Activated CD4-positive, alpha-beta T cell treated with anti-CD3 and anti-CD28 coated beads, Interleukin-2, amount 10 ng/mL, durations not matched to agents 7 days and 5 days (primary cell): ENCODE results near the gene TPX2. TPM values are rescaled to one million over a fixed set of nuclear protein-coding genes. Genes with fewer than 3 reads are reported as not detected.
A peak's percentile ranks its signal among the peaks of the same experiment; 100 is the strongest.
"Not testable (repeated sequence)": the region's sequence is repeated elsewhere in the genome, so short reads cannot be mapped to it uniquely, and the experiment has no call there.

ENCODE experiments used
- CTCF ChIA-PET: fragments of 350-600 bp; sonication (Branson Sonifier 250); formaldehyde crosslinking; loops from one replicate; lab custom pipeline; 2021; ENCODE audit warnings: antibody characterized with exemption; lab: Charles Lee
- POLR2A ChIA-PET: fragments of 350-600 bp; sonication (Branson Sonifier 250); formaldehyde crosslinking; loops from one replicate; lab custom pipeline; 2021; ENCODE audit warnings: antibody characterized with exemption; lab: Charles Lee
- DNase-seq: peaks from one replicate; pipeline ENCODE4 v3.0.0-alpha.2; 2020
- H3K27ac Mint-ChIP-seq: one replicate; pipeline ENCODE4 v1.8.0; 2021; ENCODE audit warnings: mild to moderate bottlenecking, moderate library complexity, mixed read lengths
- H3K27me3 Mint-ChIP-seq: one replicate; pipeline ENCODE4 v1.8.0; 2021; ENCODE audit warnings: mixed read lengths
- H3K36me3 Mint-ChIP-seq: one replicate; pipeline ENCODE4 v1.8.0; 2021; ENCODE audit warnings: low read depth, mixed read lengths
- H3K4me1 Mint-ChIP-seq: one replicate; pipeline ENCODE4 v1.8.0; 2021; ENCODE audit warnings: mixed read lengths
- H3K4me3 Mint-ChIP-seq: one replicate; pipeline ENCODE4 v1.8.0; 2021; ENCODE audit warnings: mild to moderate bottlenecking, moderate library complexity, mixed read lengths
- H3K9me3 Mint-ChIP-seq: one replicate; pipeline ENCODE4 v1.8.0; 2021; ENCODE audit warnings: mixed read lengths
- total RNA-seq, 2 experiments: library from RNA; stranded (reverse); gene quantifications; one replicate each; pipeline ENCODE4 v1.2.3, GENCODE V29; 2021

The TPX2 gene
- total RNA-seq, 2 experiments from 2014 or later: 164 to 193 TPM

DNA sequence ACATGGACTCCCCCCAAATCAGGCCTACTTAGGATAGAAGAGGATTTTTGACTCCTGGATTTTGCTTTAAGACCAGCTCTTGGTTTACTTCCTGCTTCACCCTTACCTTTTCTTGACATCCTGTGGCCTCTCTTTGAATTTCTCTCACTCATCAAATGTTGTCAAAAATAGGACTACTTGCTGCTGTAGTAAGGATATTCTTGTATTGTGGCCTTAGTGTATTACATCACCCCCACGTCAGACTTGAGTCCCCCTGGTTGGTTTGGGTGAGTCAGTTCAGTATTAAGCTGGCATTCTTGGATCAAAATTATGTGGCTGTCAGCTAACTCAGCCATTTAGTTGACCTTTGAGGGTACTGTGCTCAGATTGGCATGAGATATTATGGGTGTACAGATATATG, 1.1 kb downstream of the TPX2 start:
- no peaks in the 10 kb centered on the region for H3K27me3 Mint-ChIP-seq
- H3K9me3 Mint-ChIP-seq: no peaks in the 10 kb centered on the region
- H3K36me3 Mint-ChIP-seq: peaks cover 14% of the 10 kb centered on the region
- no peak overlapping the region for H3K4me3 Mint-ChIP-seq
- CTCF ChIA-PET: interaction anchor here (1.2 to 10.0 kb wide), 3 partner anchors 17 to 78 kb away, joined by 3 to 69 read pairs (median 8); partner anchors contain the start of gene BCL2L1
- H3K27ac Mint-ChIP-seq: no peak overlapping the region
- POLR2A ChIA-PET: no interaction called here
- H3K4me1 Mint-ChIP-seq: peaks cover 10% of the 10 kb centered on the region
- peak; percentile 37 for DNase-seq

- Mint-ChIP-seq H3K27me3 (no peaks in the 10 kb centered on the region), H3K4me1 (peaks cover 12% of the 10 kb centered on the region), H3K4me3 (no peak overlapping the region), H3K9me3 (no peaks in the 10 kb centered on the region), H3K36me3 (peaks cover 18% of the 10 kb centered on the region), H3K27ac (no peak overlapping the region)
- POLR2A ChIA-PET: no interaction called here
- no peak for DNase-seq
- CTCF ChIA-PET: interaction anchor here (0.5 to 10.0 kb wide), 3 partner anchors 17 to 46 kb away, joined by 3 to 69 read pairs (median 3); partner anchors contain the start of gene BCL2L1
Measured at GRCh38 chr20:31740656-31741323, 1.7 kb downstream of the TPX2 start.

DNA sequence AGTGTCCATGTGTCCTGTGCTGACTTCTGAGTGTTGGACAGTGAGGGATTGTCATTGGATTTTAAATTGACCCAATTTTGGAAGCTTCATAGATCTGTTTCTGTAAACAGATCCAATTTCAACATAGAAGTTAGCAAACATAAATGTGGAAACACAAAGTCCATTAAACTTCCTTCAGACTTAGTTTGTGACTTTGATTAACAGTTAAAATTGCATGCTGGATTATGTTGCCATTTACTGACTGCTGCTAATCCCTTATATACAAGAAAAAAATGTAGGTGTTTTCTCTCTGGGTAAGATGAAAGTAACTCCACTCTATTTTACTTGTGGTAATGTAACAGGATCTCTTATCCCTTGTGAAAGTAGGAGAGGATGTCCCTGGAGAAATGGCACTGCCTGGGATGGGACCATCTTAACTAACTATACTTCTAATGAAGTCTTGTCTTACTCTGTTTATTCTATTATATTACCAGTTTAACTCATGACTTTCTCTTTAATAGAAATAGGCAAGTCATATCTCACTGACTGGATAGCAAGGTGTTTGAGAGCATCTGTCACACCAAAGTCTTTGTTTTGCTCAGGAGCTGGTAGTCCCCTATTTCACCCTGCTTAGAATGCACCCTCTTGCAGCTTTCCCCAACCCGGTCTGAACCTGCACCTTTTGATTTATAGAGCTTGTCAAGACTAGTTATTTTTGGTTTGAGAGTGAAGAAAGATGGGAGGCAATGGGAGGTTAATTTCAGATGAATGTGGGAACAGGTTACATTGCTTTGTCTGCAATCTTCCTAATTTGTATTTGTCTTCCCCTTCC, 7.2 kb downstream of the TPX2 start:
- Mint-ChIP-seq H3K27ac (peak overlapping the region; percentile 25), H3K4me3 (no peak overlapping the region), H3K36me3 (peaks cover 49% of the 10 kb centered on the region), H3K9me3 (no peaks in the 10 kb centered on the region), H3K27me3 (no peaks in the 10 kb centered on the region), H3K4me1 (peaks cover 36% of the 10 kb centered on the region)
- ChIA-PET CTCF (interaction anchor here (1.0 to 2.2 kb wide), 3 partner anchors 12 to 64 kb away, joined by 3 to 7 read pairs (median 3); no protein-coding TSS in a partner anchor), POLR2A (no interaction called here)
- no peak for DNase-seq

DNA sequence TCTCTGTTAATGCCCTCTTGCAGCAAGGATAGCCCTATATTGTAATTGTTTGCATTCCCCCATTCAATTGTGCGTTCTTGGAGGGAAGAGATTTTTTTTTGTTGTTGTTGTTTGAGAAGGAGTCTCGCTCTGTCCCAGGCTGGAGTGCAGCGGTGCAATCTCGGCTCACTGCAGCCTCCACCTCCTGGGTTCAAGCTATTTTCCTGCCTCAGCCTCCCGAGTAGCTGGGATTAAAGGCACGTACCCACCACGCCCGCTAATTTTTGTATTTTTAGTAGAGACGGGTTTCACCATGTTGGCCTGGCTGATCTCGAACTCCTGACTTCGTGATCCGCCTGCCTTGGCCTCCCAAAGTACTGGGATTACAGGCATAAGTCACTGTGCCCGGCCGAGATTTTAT, 7.9 kb downstream of the TPX2 start:
- POLR2A ChIA-PET, H3K9me3 Mint-ChIP-seq, H3K27me3 Mint-ChIP-seq, DNase-seq, H3K4me3 Mint-ChIP-seq: not testable (repeated sequence)
- CTCF ChIA-PET: interaction anchor here (1.0 to 2.2 kb wide), 2 partner anchors 11 to 23 kb away, joined by 3 to 7 read pairs; no protein-coding TSS in a partner anchor
- Mint-ChIP-seq H3K4me1 (peaks cover 32% of the 10 kb centered on the region), H3K27ac (peak overlapping the region; percentile 39), H3K36me3 (peaks cover 50% of the 10 kb centered on the region)

- POLR2A ChIA-PET: no interaction called here
- Mint-ChIP-seq H3K4me1 (peaks cover 30% of the 10 kb centered on the region), H3K4me3 (no peak overlapping the region), H3K27ac (no peak overlapping the region), H3K36me3 (peaks cover 47% of the 10 kb centered on the region), H3K9me3 (no peaks in the 10 kb centered on the region), H3K27me3 (no peaks in the 10 kb centered on the region)
- CTCF ChIA-PET: interaction anchor here (2.2 kb wide), 1 partner anchor 24 kb away, joined by 7 read pairs; no protein-coding TSS in a partner anchor
- DNase-seq: no peak
Measured at GRCh38 chr20:31747640-31748039, 8.6 kb downstream of the TPX2 start.

- CTCF ChIA-PET: interaction anchor here (0.8 to 2.1 kb wide), 2 partner anchors 25 to 190 kb away, joined by 3 to 5 read pairs; no protein-coding TSS in a partner anchor
Measured at GRCh38 chr20:31749223-31749622, 10.1 kb downstream of the TPX2 start.

GRCh38 chr20:31751126-31751525, 12.0 kb downstream of the TPX2 start:
- no peak overlapping the region for H3K4me3 Mint-ChIP-seq
- H3K36me3 Mint-ChIP-seq: peaks cover 51% of the 10 kb centered on the region
- ChIA-PET POLR2A (no interaction called here), CTCF (interaction anchor here (0.6 to 2.1 kb wide), 3 partner anchors 8 to 117 kb away, joined by 3 to 6 read pairs (median 4); no protein-coding TSS in a partner anchor)
- H3K27me3 Mint-ChIP-seq: no peaks in the 10 kb centered on the region
- no peaks in the 10 kb centered on the region for H3K9me3 Mint-ChIP-seq
- H3K4me1 Mint-ChIP-seq: peaks cover 31% of the 10 kb centered on the region
- no peak for DNase-seq
- H3K27ac Mint-ChIP-seq: no peak overlapping the region

More at GRCh38 chr20:31749223-31749622, 10.1 kb downstream of the TPX2 start:
- no peak overlapping the region for H3K4me3 Mint-ChIP-seq
- DNase-seq: no peak
- no peaks in the 10 kb centered on the region for H3K27me3 Mint-ChIP-seq
- H3K4me1 Mint-ChIP-seq: peaks cover 36% of the 10 kb centered on the region
- peaks cover 57% of the 10 kb centered on the region for H3K36me3 Mint-ChIP-seq
- H3K9me3 Mint-ChIP-seq: no peaks in the 10 kb centered on the region
- POLR2A ChIA-PET: no interaction called here
- H3K27ac Mint-ChIP-seq: no peak overlapping the region

- no peak overlapping the region for H3K27ac Mint-ChIP-seq
- no peak overlapping the region for H3K4me3 Mint-ChIP-seq
- ChIA-PET CTCF (no interaction called here), POLR2A (no interaction called here)
- no peaks in the 10 kb centered on the region for H3K9me3 Mint-ChIP-seq
- H3K4me1 Mint-ChIP-seq: peaks cover 10% of the 10 kb centered on the region
- H3K27me3 Mint-ChIP-seq: no peaks in the 10 kb centered on the region
- peaks cover 62% of the 10 kb centered on the region for H3K36me3 Mint-ChIP-seq
- no peak for DNase-seq
Measured at GRCh38 chr20:31757254-31757653, 18.2 kb downstream of the TPX2 start.

DNA sequence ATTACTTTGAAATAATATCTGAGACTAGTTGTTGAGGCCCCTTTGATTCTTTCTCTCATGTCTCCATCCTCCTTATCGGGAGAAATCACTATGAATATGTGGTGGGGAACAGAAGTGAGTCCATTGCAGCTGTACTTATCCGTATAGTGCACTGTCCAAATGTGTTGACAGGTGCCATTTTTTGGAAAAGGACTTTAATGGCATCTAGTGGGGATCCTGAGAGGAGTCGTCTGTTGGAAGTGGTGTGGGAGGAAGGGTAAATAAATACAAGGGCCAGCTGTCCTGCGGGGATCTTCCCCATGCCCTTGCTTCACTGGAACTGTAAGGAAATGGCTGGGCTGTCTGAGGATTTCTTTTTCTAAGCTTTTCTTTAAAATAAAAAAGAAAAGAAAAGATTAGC, 19.4 kb downstream of the TPX2 start:
- no peaks in the 10 kb centered on the region for H3K9me3 Mint-ChIP-seq
- H3K36me3 Mint-ChIP-seq: peaks cover 57% of the 10 kb centered on the region
- no peak overlapping the region for H3K4me3 Mint-ChIP-seq
- DNase-seq: no peak
- H3K4me1 Mint-ChIP-seq: peaks cover 3% of the 10 kb centered on the region
- ChIA-PET POLR2A (no interaction called here), CTCF (interaction anchor here (0.8 to 1.5 kb wide), 4 partner anchors 9 to 146 kb away, joined by 3 to 4 read pairs (median 3); no protein-coding TSS in a partner anchor)
- H3K27me3 Mint-ChIP-seq: no peaks in the 10 kb centered on the region
- no peak overlapping the region for H3K27ac Mint-ChIP-seq

DNA sequence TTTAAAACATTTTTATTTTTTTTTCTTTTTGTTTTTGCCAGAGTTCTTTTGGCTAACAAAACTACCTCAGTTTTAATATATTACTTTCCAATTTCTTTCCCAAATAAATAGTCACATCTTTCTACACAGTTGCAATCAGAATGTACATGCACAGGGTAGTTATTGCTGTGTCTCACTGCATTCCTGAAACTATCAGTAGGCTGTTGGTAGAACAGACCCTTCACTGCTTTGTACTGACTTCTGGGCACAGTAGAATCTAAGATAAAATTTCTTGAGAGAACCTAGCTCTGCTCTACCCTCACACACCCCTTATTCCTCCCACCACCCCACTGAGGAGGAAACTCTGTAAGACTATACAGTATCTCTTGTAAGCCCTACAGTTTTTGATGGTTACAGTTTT, 19.9 kb downstream of the TPX2 start:
- no peaks in the 10 kb centered on the region for H3K9me3 Mint-ChIP-seq
- H3K27ac Mint-ChIP-seq: no peak overlapping the region
- CTCF ChIA-PET: interaction anchor here (0.8 to 1.5 kb wide), 3 partner anchors 8 to 146 kb away, joined by 3 read pairs; no protein-coding TSS in a partner anchor
- POLR2A ChIA-PET: no interaction called here
- no peak for DNase-seq
- no peak overlapping the region for H3K4me3 Mint-ChIP-seq
- peaks cover 56% of the 10 kb centered on the region for H3K36me3 Mint-ChIP-seq
- H3K4me1 Mint-ChIP-seq: peaks cover 3% of the 10 kb centered on the region
- H3K27me3 Mint-ChIP-seq: no peaks in the 10 kb centered on the region

GRCh38 chr20:31759836-31760518, 20.9 kb downstream of the TPX2 start:
- Mint-ChIP-seq H3K27me3 (no peaks in the 10 kb centered on the region), H3K4me1 (peaks cover 6% of the 10 kb centered on the region), H3K9me3 (no peaks in the 10 kb centered on the region), H3K36me3 (peaks cover 59% of the 10 kb centered on the region), H3K27ac (no peak overlapping the region), H3K4me3 (no peak overlapping the region)
- DNase-seq: no peak
- ChIA-PET CTCF (no interaction called here), POLR2A (interaction anchor here (0.5 to 0.6 kb wide), 2 partner anchors 11 to 25 kb away, joined by 3 read pairs; no protein-coding TSS in a partner anchor)

DNA sequence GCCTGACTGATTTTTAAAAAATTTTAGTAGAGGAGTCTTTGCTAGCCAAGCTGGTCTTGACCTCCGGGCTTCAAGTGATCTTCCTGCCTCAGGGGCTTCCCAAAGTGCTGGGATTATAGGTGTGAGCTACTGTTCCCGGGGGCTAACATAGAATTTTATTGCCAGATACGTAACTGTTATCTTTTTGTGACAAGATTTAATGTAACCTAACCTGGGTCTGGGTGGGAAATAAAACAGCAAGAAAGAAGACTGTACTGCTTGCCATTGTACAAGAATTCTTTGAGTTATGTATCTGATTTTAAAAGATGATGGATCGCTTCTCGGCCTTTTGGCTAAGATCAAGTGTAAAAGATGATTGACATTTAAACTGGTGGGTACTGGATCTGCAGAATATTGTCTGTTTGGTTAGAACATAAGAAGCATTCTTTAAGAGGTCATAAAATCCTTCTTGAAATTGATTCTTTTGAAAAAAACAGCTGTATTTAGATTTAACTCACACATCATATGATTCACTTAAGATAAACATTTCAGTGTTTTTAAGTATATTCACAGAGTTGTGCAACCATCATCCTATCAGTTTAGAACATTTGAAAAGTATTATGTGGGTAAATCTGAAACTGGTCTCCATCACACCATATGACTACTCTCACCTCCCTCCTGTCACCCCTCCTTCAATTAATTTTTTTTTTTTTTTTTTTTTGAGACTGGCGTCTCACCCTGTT, 21.6 kb downstream of the TPX2 start:
- H3K27ac Mint-ChIP-seq: peak overlapping the region; percentile 33
- ChIA-PET CTCF (no interaction called here), POLR2A (no interaction called here)

More for the DNA sequence above, 21.6 kb downstream of the TPX2 start:
- H3K36me3 Mint-ChIP-seq: peaks cover 65% of the 10 kb centered on the region
- H3K27me3 Mint-ChIP-seq: no peaks in the 10 kb centered on the region
- H3K4me1 Mint-ChIP-seq: peaks cover 6% of the 10 kb centered on the region
- DNase-seq: no peak
- H3K4me3 Mint-ChIP-seq: no peak overlapping the region
- no peaks in the 10 kb centered on the region for H3K9me3 Mint-ChIP-seq
